GM12878 (cell line): ENCODE results near the gene P4HTM. TPM values are rescaled to one million over a fixed set of nuclear protein-coding genes. Genes with fewer than 3 reads are reported as not detected.
A peak's percentile ranks its signal among the peaks of the same experiment; 100 is the strongest.

ENCODE experiments used
- ATAC-seq: fragments of 200-7000 bp; cut with Tn5 transposase; 3 replicates; pipeline ENCODE4 v1.9.1; 2020; ENCODE audit warnings: mild to moderate bottlenecking, moderate library complexity
- Bru-seq: library from RNA; stranded (reverse); fragments of 400-500 nt; gene quantifications from one replicate; lab custom pipeline; 2021; lab: Mats Ljungman, UMichigan
- BruChase-seq, 2 experiments: library from RNA; stranded (reverse); fragments of 400-500 nt; gene quantifications; one replicate each; lab custom pipeline; 2021; lab: Mats Ljungman, UMichigan
- BruUV-seq: library from RNA; stranded (reverse); fragments of 400-500 nt; replicated peaks from 2 replicates; lab custom pipeline; 2021; lab: Mats Ljungman, UMichigan
- CTCF ChIA-PET: fragments of 300-600 bp; sonication (Branson Sonifier 250); formaldehyde crosslinking; extraction: SDS; loops from one replicate; lab custom pipeline; 2021; ENCODE audit warnings: inconsistent platforms; lab: Yijun Ruan, JAX
- POLR2A ChIA-PET: fragments of 350-600 bp; formaldehyde crosslinking; extraction: SDS; loops from one replicate; lab custom pipeline; 2021; ENCODE audit warnings: inconsistent platforms; lab: Charles Lee
- RAD21 ChIA-PET: fragments of 300-600 bp; sonication (Branson Sonifier 250); formaldehyde crosslinking; loops from one replicate; lab custom pipeline; 2023; ENCODE audit warnings: antibody characterized with exemption; ENCODE audit not compliant: unreplicated experiment; lab: Charles Lee
- SMC1A ChIA-PET: fragments of 300-600 bp; sonication (Branson Sonifier 250); formaldehyde crosslinking; loops from one replicate; lab custom pipeline; 2023; ENCODE audit not compliant: unreplicated experiment, uncharacterized antibody; lab: Charles Lee
- DNase-seq: peaks from one replicate; pipeline ENCODE4 v3.0.0-alpha.2; 2011; ENCODE audit warnings: low read depth, low spot score
- FAIRE-seq: peaks from 3 replicates; lab custom pipeline; 2011; peaks lifted over from hg19 to GRCh38; lab: Jason Lieb, UNC
- H2AFZ ChIP-seq: 2 replicates; pipeline ENCODE4 v1.6.0; 2011; ENCODE audit warnings: low read depth, low read length, control low read depth; ENCODE audit not compliant: control insufficient read depth
- H3K27ac ChIP-seq: 2 replicates; pipeline ENCODE4 v1.5.1; 2011; ENCODE audit warnings: control low read depth; ENCODE audit not compliant: control insufficient read depth, insufficient read depth
- H3K27me3 ChIP-seq, 2 experiments: replicated peaks in 1 of 2; 2 replicates each; pipeline versions ENCODE4 v1.6.0 to v1.6.1; 2011; ENCODE audit warnings: low read length in 1 of 2; ENCODE audit not compliant: control insufficient read depth in 2 of 2, insufficient read depth in 2 of 2
- H3K36me3 ChIP-seq, 2 experiments: 2 replicates each; pipeline ENCODE4 v1.5.1; 2011; ENCODE audit warnings: low read length in 1 of 2; ENCODE audit not compliant: control insufficient read depth in 2 of 2, insufficient read depth in 2 of 2
- H3K4me1 ChIP-seq: 2 replicates; pipeline ENCODE4 v1.6.1; 2011; ENCODE audit warnings: mild to moderate bottlenecking, low read length, moderate library complexity, mixed read lengths; ENCODE audit not compliant: control insufficient read depth, insufficient read depth
- H3K4me2 ChIP-seq: 2 replicates; pipeline ENCODE4 v1.6.0; 2011; ENCODE audit warnings: control low read depth; ENCODE audit not compliant: control insufficient read depth, insufficient read depth
- H3K4me3 ChIP-seq: fragments of 200-600 bp; sonication (generic); 2 replicates; pipeline ENCODE4 v1.5.1; 2016
- H3K79me2 ChIP-seq: 2 replicates; pipeline ENCODE4 v1.6.0; 2011; ENCODE audit warnings: low read length; ENCODE audit not compliant: control insufficient read depth, insufficient read depth
- H3K9ac ChIP-seq: 2 replicates; pipeline ENCODE4 v1.8.0; 2011; ENCODE audit warnings: low read length, control low read depth, mixed read lengths; ENCODE audit not compliant: control insufficient read depth, insufficient read depth
- H3K9me3 ChIP-seq: replicated peaks from 3 replicates; pipeline ENCODE4 v1.5.1; 2011; ENCODE audit warnings: mild to moderate bottlenecking, low read length; ENCODE audit not compliant: control insufficient read depth, insufficient read depth
- H4K20me1 ChIP-seq: 2 replicates; pipeline ENCODE4 v1.6.0; 2011; ENCODE audit not compliant: control insufficient read depth, insufficient read depth
- BACH1 ChIP-seq: fragments of 450-650 bp; IDR thresholded peaks from 2 replicates; pipeline ENCODE4 v1.6.1; 2017; ENCODE audit warnings: mild to moderate bottlenecking, borderline replicate concordance
- HDGF ChIP-seq: fragments of 450-650 bp; IDR thresholded peaks from 2 replicates; pipeline ENCODE4 v1.6.1; 2016; ENCODE audit warnings: antibody characterized with exemption
- JUNB ChIP-seq: IDR thresholded peaks from 2 replicates; pipeline ENCODE4 v1.6.1; 2016; ENCODE audit warnings: antibody characterized with exemption, mild to moderate bottlenecking
- NR2C1 ChIP-seq: fragments of 450-650 bp; IDR thresholded peaks from 2 replicates; pipeline ENCODE4 v1.6.1; 2017; ENCODE audit warnings: antibody characterized with exemption, mild to moderate bottlenecking, moderate library complexity
- SIN3A ChIP-seq: IDR thresholded peaks from 2 replicates; pipeline ENCODE4 v1.6.1; 2012; ENCODE audit warnings: low read depth, low read length, improper control_type of control experiment
- WGBS: methylation state at CpG from one replicate; pipeline ENCODE4 v1.1.6; 2016; ENCODE audit warnings: low lambda C conversion rate; ENCODE audit not compliant: insufficient replicate concordance, insufficient coverage; ENCODE audit errors: missing lambda C conversion rate; 5-methylcytosine and 5-hydroxymethylcytosine counted together
- in situ Hi-C: fragments of 300-500 bp; cut with MboI; formaldehyde crosslinking; loops from 9 replicates; pipeline ENCODE4 v1.14.3; 2018; ENCODE audit warnings: mixed read lengths
- intact Hi-C: fragments of 100-400 bp; cut with micrococcal nuclease; formaldehyde crosslinking; loops from one replicate; pipeline ENCODE4 v1.14.2; 2022; ENCODE audit not compliant: unreplicated experiment
- long read RNA-seq, 2 experiments: library from polyadenylated mRNA; unstranded; transcript quantifications; one replicate each; pipeline ENCODE4 v2.0.0, GENCODE V29; 2019 to 2020
- polyA minus RNA-seq, 3 experiments: library from RNA; depleted of rRNA, polyadenylated mRNA; stranded (reverse); fragments of >200 nt; gene quantifications; 2 replicates each; pipeline ENCODE4 v1.2.3, GENCODE V29; 2011
- polyA plus RNA-seq, 11 experiments: library from polyadenylated mRNA; depleted of rRNA in 4 of 11; unstranded in 6 of 11; stranded (reverse) in 5 of 11; fragments of >200 nt; fragmentation: Nextera tagmentation in 4 of 11; fragmentation: Illumina TruSeq in 1 of 11; extraction: Ambion mirVana in 4 of 11; extraction: Trizol in 1 of 11; gene quantifications; 1 replicate in 1 of 11; 2 replicates in 10 of 11; pipeline versions ENCODE4 v1.2.1 to v1.2.3, GENCODE V29; 2011 to 2016; ENCODE audit warnings: inconsistent platforms in 2 of 11, missing spikeins in 2 of 11, low read depth in 1 of 11
- total RNA-seq, 4 experiments: library from RNA; depleted of rRNA in 3 of 4; stranded (reverse); fragments of >200 nt in 3 of 4; fragmentation: Illumina TruSeq in 1 of 4; extraction: Trizol in 1 of 4; gene quantifications; 2 replicates each; pipeline versions ENCODE4 v1.2.1 to v1.2.3, GENCODE V29; 2013 to 2021
- TF ChIP-seq, protein P1 (sequence below): IDR thresholded peaks from 2 replicates; pipeline ENCODE4 v1.6.1; 2012; ENCODE audit warnings: improper control_type of control experiment, low read depth, low read length; ENCODE audit not compliant: insufficient replicate concordance
- TF ChIP-seq, protein P2 (sequence below): fragments of 450-650 bp; conservative IDR thresholded peaks from 2 replicates; pipeline ENCODE4 v1.6.1; 2017; ENCODE audit warnings: mild to moderate bottlenecking, moderate library complexity

Gene P4HTM, protein sequence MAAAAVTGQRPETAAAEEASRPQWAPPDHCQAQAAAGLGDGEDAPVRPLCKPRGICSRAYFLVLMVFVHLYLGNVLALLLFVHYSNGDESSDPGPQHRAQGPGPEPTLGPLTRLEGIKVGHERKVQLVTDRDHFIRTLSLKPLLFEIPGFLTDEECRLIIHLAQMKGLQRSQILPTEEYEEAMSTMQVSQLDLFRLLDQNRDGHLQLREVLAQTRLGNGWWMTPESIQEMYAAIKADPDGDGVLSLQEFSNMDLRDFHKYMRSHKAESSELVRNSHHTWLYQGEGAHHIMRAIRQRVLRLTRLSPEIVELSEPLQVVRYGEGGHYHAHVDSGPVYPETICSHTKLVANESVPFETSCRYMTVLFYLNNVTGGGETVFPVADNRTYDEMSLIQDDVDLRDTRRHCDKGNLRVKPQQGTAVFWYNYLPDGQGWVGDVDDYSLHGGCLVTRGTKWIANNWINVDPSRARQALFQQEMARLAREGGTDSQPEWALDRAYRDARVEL
- 81.4 and 96.2 TPM in 2 replicates for total RNA-seq (2013; cell fraction: nucleolus; rRNA removed)
- total RNA-seq (2014; rRNA removed) (27.1 and 31.1 TPM in 2 replicates), total RNA-seq (2014; rRNA removed; fragmentation: Illumina TruSeq; extraction: Trizol) (13.6 and 13.7 TPM in 2 replicates), total RNA-seq (2021) (24.4 and 28.6 TPM in 2 replicates), polyA plus RNA-seq (2011; rRNA removed) (15.8 and 23.6 TPM in 2 replicates), polyA plus RNA-seq (2014; fragmentation: Illumina TruSeq; extraction: Trizol) (5.3 and 9.7 TPM in 2 replicates), polyA plus RNA-seq (2014; fragmentation: Nextera tagmentation; extraction: Ambion mirVana) (1 to 10 TPM in 1 of 2 experiments, under 1 TPM in 1; 0.76 to 6.5 TPM), polyA plus RNA-seq (2014; rRNA removed) (28.7 and 28.8 TPM in 2 replicates), polyA plus RNA-seq (2016; fragmentation: Nextera tagmentation; extraction: Ambion mirVana) (10 to 100 TPM; 22.7 to 23.1 TPM), polyA minus RNA-seq (2011; rRNA and poly(A)+ RNA removed) (33.9 and 57.0 TPM in 2 replicates), Bru-seq, nascent RNA (percentile 64 among the genes with signal in this experiment), BruChase-seq, experiment 1, labeled RNA remaining after a 6-hour chase (percentile 62 among the genes with signal in this experiment), BruChase-seq, experiment 2, labeled RNA remaining after a 2-hour chase (percentile 60 among the genes with signal in this experiment)
- 8.2 TPM for polyA plus RNA-seq (2011; ENCODE audit: low read depth)
- 23.6 and 35.3 TPM in 2 replicates for polyA plus RNA-seq (2011; cell fraction: cytosol; rRNA removed)
- polyA plus RNA-seq (2011; cell fraction: nucleus; rRNA removed): 153 and 183 TPM in 2 replicates
- 16.8 and 20.6 TPM in 2 replicates for polyA plus RNA-seq (2012)
- 22.1 and 39.0 TPM in 2 replicates for polyA minus RNA-seq (2011; cell fraction: cytosol; rRNA and poly(A)+ RNA removed)
- polyA minus RNA-seq (2011; cell fraction: nucleus; rRNA and poly(A)+ RNA removed): 65.0 and 89.6 TPM in 2 replicates
- long read RNA-seq, experiment 1, transcript P4HTM-202 (9 exons, 2,127 nt): major isoform, 11 of 15 reads
- long read RNA-seq, experiment 1, partial matches to known transcripts: 2 of 15 reads
- long read RNA-seq, experiment 1, other reads (novel, unspliced or antisense): 2 of 15 reads
- long read RNA-seq, experiment 2, partial matches to known transcripts: 1 of 5 reads
- long read RNA-seq, experiment 2, other reads (novel, unspliced or antisense): 1 of 5 reads

DNA sequence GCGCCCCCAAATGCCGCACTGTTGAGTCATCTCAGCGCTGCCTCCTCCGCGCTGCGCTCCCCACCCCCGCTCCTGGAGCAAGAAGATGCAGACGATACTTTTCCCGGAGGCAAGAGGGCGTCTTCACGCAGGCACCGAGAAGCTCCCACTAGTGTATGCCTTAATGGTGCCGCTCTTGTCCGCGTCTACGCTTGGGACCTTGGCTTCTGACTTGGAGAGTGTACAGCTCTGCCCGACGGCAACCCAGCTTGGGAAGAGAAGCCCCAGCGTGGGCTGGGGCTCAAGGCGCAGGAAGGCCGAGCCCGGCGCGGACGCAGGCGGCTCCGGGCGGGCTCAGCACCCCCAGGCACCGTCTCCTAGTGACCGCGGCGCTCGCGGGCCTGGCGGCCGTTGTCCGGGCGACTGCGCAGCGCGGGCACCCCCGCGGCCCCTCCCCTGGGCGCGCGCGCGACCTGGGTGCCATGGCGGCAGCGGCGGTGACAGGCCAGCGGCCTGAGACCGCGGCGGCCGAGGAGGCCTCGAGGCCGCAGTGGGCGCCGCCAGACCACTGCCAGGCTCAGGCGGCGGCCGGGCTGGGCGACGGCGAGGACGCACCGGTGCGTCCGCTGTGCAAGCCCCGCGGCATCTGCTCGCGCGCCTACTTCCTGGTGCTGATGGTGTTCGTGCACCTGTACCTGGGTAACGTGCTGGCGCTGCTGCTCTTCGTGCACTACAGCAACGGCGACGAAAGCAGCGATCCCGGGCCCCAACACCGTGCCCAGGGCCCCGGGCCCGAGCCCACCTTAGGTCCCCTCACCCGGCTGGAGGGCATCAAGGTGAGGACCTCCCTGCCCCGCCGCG is at the start of gene P4HTM:
Gene P4HTM, plus strand, starts transcription at position 446 of the 840 bp plus-strand sequence. Its CDS starts 16 bp downstream, at position 462.
- H2AFZ ChIP-seq: peak within 1 kb of the TSS; percentile 96
- RAD21 ChIA-PET: interaction anchor here (1.0 to 3.8 kb wide), 11 partner anchors 13 to 459 kb away, joined by 3 to 44 read pairs (median 4); partner anchors contain the start of genes IMPDH2, QRICH1 and WDR6
- H3K4me3 ChIP-seq: peak within 1 kb of the TSS; percentile 93
- peaks cover 1 to 2% of the 10 kb centered on the region in 2 experiments; a peak in 3 of 4 replicates for H3K36me3 ChIP-seq
- no peaks in the 10 kb centered on the region for H3K9me3 ChIP-seq
- 1% methylated on average over 67 of the region's 91 CpGs for WGBS
- SMC1A ChIA-PET: interaction anchor here (0.9 to 6.1 kb wide), 7 partner anchors 18 to 459 kb away, joined by 3 to 57 read pairs (median 4); partner anchors contain the start of genes IMPDH2, NDUFAF3, QRICH1 and USP19
- H3K27me3 ChIP-seq: no peaks in the 10 kb centered on the region
- H3K4me2 ChIP-seq: peak within 1 kb of the TSS; percentile 81
- CTCF ChIA-PET: interaction anchor here (0.5 to 5.8 kb wide), 15 partner anchors 17 to 538 kb away, joined by 3 to 123 read pairs (median 5); partner anchors contain the start of genes DALRD3, IMPDH2, NDUFAF3 and QRICH1
- no peaks in the 10 kb centered on the region for H4K20me1 ChIP-seq
- no peak for FAIRE-seq
- H3K4me1 ChIP-seq: peaks cover 19% of the 10 kb centered on the region
- peak; percentile 35 for DNase-seq
- intact Hi-C loops (loop anchor here (2.0 to 5.0 kb wide), 4 partner anchors 17 to 102 kb away; partner anchors contain the start of genes QRICH1 and WDR6), in situ Hi-C loops (no loop called here)
- POLR2A ChIA-PET: interaction anchor here (0.6 to 6.6 kb wide), 10 partner anchors 18 to 379 kb away, joined by 3 to 67 read pairs (median 4); partner anchors contain the start of genes IMPDH2, NDUFAF3, QRICH1 and USP19
- peak; percentile 84 for ATAC-seq
- H3K27ac ChIP-seq: peak within 1 kb of the TSS; percentile 79
- no TSS peak for BruUV-seq
- H3K9ac ChIP-seq: peak within 1 kb of the TSS; percentile 87
- peaks cover 28% of the 10 kb centered on the region for H3K79me2 ChIP-seq
- TF ChIP-seq HDGF: peak; percentile 34; the same call in 1 of the 2 replicates
- TF ChIP-seq, protein P1, sequence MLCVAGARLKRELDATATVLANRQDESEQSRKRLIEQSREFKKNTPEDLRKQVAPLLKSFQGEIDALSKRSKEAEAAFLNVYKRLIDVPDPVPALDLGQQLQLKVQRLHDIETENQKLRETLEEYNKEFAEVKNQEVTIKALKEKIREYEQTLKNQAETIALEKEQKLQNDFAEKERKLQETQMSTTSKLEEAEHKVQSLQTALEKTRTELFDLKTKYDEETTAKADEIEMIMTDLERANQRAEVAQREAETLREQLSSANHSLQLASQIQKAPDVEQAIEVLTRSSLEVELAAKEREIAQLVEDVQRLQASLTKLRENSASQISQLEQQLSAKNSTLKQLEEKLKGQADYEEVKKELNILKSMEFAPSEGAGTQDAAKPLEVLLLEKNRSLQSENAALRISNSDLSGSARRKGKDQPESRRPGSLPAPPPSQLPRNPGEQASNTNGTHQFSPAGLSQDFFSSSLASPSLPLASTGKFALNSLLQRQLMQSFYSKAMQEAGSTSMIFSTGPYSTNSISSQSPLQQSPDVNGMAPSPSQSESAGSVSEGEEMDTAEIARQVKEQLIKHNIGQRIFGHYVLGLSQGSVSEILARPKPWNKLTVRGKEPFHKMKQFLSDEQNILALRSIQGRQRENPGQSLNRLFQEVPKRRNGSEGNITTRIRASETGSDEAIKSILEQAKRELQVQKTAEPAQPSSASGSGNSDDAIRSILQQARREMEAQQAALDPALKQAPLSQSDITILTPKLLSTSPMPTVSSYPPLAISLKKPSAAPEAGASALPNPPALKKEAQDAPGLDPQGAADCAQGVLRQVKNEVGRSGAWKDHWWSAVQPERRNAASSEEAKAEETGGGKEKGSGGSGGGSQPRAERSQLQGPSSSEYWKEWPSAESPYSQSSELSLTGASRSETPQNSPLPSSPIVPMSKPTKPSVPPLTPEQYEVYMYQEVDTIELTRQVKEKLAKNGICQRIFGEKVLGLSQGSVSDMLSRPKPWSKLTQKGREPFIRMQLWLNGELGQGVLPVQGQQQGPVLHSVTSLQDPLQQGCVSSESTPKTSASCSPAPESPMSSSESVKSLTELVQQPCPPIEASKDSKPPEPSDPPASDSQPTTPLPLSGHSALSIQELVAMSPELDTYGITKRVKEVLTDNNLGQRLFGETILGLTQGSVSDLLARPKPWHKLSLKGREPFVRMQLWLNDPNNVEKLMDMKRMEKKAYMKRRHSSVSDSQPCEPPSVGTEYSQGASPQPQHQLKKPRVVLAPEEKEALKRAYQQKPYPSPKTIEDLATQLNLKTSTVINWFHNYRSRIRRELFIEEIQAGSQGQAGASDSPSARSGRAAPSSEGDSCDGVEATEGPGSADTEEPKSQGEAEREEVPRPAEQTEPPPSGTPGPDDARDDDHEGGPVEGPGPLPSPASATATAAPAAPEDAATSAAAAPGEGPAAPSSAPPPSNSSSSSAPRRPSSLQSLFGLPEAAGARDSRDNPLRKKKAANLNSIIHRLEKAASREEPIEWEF: no peak
- peak; percentile 88; the same call in 1 of the 2 replicates for TF ChIP-seq SIN3A
- TF ChIP-seq, protein P2, sequence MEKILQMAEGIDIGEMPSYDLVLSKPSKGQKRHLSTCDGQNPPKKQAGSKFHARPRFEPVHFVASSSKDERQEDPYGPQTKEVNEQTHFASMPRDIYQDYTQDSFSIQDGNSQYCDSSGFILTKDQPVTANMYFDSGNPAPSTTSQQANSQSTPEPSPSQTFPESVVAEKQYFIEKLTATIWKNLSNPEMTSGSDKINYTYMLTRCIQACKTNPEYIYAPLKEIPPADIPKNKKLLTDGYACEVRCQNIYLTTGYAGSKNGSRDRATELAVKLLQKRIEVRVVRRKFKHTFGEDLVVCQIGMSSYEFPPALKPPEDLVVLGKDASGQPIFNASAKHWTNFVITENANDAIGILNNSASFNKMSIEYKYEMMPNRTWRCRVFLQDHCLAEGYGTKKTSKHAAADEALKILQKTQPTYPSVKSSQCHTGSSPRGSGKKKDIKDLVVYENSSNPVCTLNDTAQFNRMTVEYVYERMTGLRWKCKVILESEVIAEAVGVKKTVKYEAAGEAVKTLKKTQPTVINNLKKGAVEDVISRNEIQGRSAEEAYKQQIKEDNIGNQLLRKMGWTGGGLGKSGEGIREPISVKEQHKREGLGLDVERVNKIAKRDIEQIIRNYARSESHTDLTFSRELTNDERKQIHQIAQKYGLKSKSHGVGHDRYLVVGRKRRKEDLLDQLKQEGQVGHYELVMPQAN: peak; percentile 88; the same call in 1 of the 2 replicates
- peak; percentile 60 for TF ChIP-seq BACH1
- peak; percentile 63; the same call in 1 of the 2 replicates for TF ChIP-seq JUNB
- TF ChIP-seq NR2C1: peak; percentile 38; the same call in 1 of the 2 replicates
